ENCODE results near the gene PRR5. TPM values are rescaled to one million over a fixed set of nuclear protein-coding genes. Genes with fewer than 3 reads are reported as not detected.

The PRR5 gene
- polyA plus RNA-seq, 1 donor = 39.0 TPM

- DNase-seq = no peak
Measured at GRCh38 chr22:44759430-44760310, 57.7 kb downstream of the PRR5 start.

DNA sequence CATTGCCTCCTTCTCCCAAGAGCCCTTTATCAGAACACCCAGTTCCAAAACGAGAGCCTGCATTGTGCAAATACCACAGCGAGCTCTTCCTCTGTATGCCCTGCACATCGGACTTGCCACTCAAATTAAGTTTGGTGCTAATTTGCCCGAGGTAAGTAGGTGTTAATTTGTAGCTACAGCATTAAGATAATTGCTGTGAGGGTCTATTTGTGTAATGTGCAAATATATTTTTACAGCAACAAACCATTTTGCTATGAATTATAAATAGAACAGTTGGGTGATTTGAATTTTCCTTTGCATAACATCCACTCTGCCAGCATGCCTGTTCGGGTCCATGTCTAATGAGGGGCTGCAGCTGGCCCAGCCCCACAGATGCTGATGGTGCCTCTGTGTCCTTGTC, 58.5 kb downstream of the PRR5 start:
- no peak for DNase-seq

GRCh38 chr22:44761025-44761424, 59.0 kb downstream of the PRR5 start:
- DNase-seq = no peak

DNA sequence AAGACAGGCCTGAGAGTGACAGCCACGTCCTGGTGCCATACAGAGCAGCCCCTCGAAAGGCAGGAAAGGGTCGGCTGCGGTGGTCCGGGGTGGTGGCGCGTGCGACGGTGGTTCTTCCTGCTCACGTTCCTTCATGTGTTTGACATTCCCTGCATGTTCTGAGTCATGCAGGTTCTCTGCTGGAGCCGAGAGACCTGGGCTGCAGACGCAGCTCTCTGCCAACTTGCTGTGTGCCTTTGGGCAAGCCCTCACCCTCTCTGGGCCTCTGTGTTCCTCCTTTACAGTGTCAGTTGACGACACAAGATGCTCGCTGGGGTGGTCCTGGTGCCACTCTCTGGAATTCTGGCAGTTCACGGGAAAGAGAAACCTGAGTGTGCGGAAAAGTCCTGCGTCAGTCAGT, 62.4 kb downstream of the PRR5 start:
- DNase-seq = no peak

GRCh38 chr22:44764974-44765373, 63.0 kb downstream of the PRR5 start:
- DNase-seq = no peak

- DNase-seq = no peak
Measured at GRCh38 chr22:44765571-44766285, 63.7 kb downstream of the PRR5 start.

GRCh38 chr22:44773082-44773481, 71.1 kb downstream of the PRR5 start:
- DNase-seq = no peak

DNA sequence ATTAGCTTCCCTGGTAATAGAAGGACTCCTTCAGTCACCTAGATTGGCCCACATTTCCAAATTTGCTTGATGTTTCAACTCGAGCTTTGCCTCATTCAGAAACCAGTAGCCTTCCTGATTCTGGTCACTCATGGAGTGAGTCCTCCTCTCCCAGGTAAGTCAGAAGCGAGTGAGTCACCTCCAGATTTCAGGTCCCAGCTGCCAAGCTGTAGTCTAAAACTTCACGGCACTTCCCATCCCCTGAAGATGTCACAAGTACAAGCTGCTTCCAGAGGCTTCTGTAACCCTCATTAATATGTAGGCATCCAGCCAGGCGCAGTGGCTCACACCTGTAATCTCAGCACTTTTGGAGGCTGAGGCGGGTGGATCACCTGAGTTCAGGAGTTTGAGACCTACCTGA, 73.9 kb downstream of the PRR5 start:
- DNase-seq = no peak

DNA sequence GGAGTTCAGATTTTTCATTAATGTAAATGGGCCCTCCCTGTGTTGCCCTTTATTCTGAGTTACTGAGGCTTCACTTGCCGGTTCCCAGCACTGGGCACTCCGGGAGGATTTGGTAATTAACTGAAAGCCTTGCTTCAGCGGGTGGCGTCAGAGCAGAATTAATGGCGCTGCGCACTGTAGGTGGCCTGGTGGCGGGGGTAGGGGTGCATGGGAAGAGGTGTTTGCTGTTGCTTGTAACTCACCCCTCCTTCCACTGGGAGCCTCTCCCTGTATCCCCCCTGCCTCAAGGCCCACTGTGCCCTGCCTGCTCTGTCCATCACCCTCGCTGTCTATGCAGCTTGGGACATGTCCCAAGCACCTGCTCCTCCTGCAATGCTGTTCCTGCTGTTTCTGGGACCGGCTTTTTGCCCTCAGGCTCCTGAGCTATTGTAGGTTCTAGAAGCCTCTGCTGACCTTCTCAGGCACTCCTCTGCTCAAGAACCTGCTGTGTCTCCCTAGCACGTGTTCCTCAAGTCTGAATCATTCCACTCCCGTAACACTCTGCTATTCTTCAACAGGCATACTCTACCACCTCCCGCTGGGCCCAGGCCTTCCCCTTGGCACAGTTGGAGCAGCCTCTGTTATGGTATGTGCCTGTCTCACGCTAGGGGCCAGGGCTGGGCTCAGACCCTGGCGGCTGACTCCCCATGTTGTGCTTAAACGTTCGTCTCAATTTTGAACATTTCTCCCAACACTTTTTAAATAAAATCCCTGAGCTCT, 74.8 kb downstream of the PRR5 start:
- no peak for DNase-seq

- no peak for DNase-seq
Measured at GRCh38 chr22:44777364-44777755, 75.4 kb downstream of the PRR5 start.

- DNase-seq = no peak
Measured at GRCh38 chr22:44780876-44781449, 79.0 kb downstream of the PRR5 start.

DNA sequence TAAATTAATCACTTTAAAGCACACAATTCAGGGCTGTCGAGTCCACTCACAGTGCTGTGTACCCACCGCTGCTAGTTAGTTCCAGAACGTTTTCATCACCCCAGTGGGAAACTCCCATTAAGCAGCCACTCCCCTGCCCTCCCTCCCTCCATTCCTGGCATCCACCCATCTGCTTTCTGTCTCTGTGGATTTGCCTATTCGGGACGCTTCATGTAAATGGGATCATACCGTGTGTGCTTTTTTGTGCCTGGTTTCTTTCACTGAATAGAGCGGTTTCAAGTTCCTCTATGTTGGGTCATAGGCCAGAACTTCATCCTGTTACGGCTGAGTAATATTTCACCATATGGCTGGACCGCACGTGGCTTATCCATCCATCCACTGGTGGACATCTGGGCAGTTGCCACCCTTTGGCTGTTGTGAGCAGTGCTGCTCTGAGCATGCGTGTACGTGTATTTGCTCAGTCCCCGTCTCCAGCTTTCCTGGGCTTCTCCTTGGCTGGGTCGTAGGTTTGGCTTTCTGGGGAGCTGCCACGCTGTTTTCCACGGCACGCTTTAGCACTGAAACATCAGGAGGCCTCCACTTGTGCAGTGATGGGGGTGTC, 80.5 kb downstream of the PRR5 start:
- DNase-seq = no peak

DNA sequence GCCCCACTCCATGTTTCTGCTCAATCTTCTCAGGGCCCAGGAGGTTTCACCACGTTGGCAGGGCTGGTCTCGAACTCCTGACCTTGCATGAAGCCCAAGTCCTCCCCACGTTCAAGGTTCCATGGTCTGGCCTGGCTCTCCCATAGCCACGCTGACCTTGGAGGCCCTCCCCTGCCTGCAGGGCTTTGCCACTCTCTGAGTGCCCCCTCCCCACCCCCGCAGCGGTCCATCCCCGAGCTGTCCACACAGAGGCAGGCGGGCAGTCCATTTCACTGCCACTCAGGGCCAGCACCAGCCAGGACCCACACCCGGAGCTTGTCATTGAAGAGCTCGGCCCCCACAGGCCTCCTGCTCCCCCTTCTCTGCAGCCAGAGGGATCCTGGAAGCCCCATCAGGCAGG, 81.1 kb downstream of the PRR5 start:
- no peak for DNase-seq

- no peak for DNase-seq
Measured at GRCh38 chr22:44783581-44783980, 81.6 kb downstream of the PRR5 start.

DNA sequence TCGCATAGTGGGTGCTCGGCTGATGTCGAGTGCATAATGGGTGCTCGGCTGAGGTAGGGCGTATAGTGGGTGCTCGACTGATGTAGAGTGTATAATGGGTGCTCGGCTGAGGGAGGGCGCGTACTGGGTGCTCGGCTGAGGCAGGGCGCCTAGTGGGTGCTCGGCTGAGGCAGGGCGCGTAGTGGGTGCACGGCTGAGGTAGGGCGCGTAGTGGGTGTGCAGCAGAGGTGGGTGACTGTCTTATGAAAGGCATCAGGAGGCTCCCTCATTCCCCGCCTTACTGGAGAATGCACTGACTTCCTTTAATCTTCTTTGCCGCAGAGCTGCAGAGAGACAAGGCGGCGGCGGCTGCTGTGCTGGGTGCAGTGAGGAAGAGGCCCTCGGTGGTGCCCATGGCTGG, 84.1 kb downstream of the PRR5 start:
- DNase-seq = no peak

GRCh38 chr22:44786610-44787009, 84.6 kb downstream of the PRR5 start:
- no peak for DNase-seq

Other genes starting within 250 kb of the PRR5 start
- 27.2 TPM for gene RTL6, start 204.0 kb upstream of the PRR5 start, polyA plus RNA-seq (ENCODE audit: insufficient read length)
- 0.99 TPM for gene ARHGAP8, start 50.4 kb downstream of the PRR5 start, polyA plus RNA-seq (ENCODE audit: insufficient read length)

Data from hindlimb muscle (tissue), 1 donor.